Caco-2 (cell line): Measurements from ENCODE around the gene ABCF1. TPM values are rescaled to one million over a fixed set of nuclear protein-coding genes. Genes with fewer than 3 reads are reported as not detected.

Experiments
- BruUV-seq: library from RNA; stranded (reverse); fragments of 400-500 nt; replicated peaks from 2 replicates; lab custom pipeline; 2021; lab: Mats Ljungman, UMichigan
- CTCF ChIA-PET: fragments of 300-600 bp; sonication (Branson Sonifier 250); formaldehyde crosslinking; loops from one replicate; lab custom pipeline; 2022; ENCODE audit warnings: antibody characterized with exemption; lab: Charles Lee
- POLR2A ChIA-PET: fragments of 300-600 bp; sonication (Branson Sonifier 250); formaldehyde crosslinking; loops from one replicate; lab custom pipeline; 2022; ENCODE audit warnings: antibody characterized with exemption; lab: Charles Lee
- DNase-seq, 2 experiments: peaks; one replicate each; pipeline versions ENCODE4 v3.0.0 to v3.0.0-alpha.2; 2020 to 2022
- H3K27me3 ChIP-seq: replicated peaks from 2 replicates; pipeline ENCODE4 v1.6.0; 2011; ENCODE audit warnings: low read length; ENCODE audit not compliant: control insufficient read depth, insufficient read depth
- H3K36me3 ChIP-seq: 2 replicates; pipeline ENCODE4 v1.5.1; 2011; ENCODE audit warnings: low read length; ENCODE audit not compliant: control insufficient read depth, insufficient read depth
- H3K4me1 ChIP-seq: fragments of 250-450 bp; sonication (Bioruptor Pico); 2 replicates; pipeline ENCODE4 v1.5.1; 2020; ENCODE audit warnings: mild to moderate bottlenecking
- H3K4me3 ChIP-seq: 2 replicates; pipeline ENCODE4 v1.5.1; 2011; ENCODE audit warnings: low read depth, mild to moderate bottlenecking, control low read depth, low read length
- H3K9me3 ChIP-seq: fragments of 250-450 bp; sonication (Bioruptor Pico); 2 replicates; pipeline ENCODE4 v1.5.1; 2020; ENCODE audit warnings: mild to moderate bottlenecking, moderate library complexity
- H3K27ac Mint-ChIP-seq: one replicate; pipeline ENCODE4 v1.8.0; 2022; ENCODE audit warnings: mixed read lengths; ENCODE audit not compliant: unreplicated experiment
- H3K27me3 Mint-ChIP-seq: one replicate; pipeline ENCODE4 v1.8.0; 2022; ENCODE audit warnings: mixed read lengths; ENCODE audit not compliant: insufficient read depth, unreplicated experiment
- H3K36me3 Mint-ChIP-seq: one replicate; pipeline ENCODE4 v1.8.0; 2022; ENCODE audit warnings: mild to moderate bottlenecking, mixed read lengths; ENCODE audit not compliant: insufficient read depth, unreplicated experiment
- H3K4me1 Mint-ChIP-seq: one replicate; pipeline ENCODE4 v1.8.0; 2022; ENCODE audit warnings: low read depth, mixed read lengths; ENCODE audit not compliant: unreplicated experiment
- H3K4me3 Mint-ChIP-seq: one replicate; pipeline ENCODE4 v1.8.0; 2022; ENCODE audit warnings: mild to moderate bottlenecking, moderate library complexity, mixed read lengths; ENCODE audit not compliant: unreplicated experiment
- H3K9me3 Mint-ChIP-seq: one replicate; pipeline ENCODE4 v1.8.0; 2022; ENCODE audit warnings: mixed read lengths; ENCODE audit not compliant: unreplicated experiment
- intact Hi-C: fragments of 100-400 bp; cut with micrococcal nuclease; formaldehyde crosslinking; loops from one replicate; pipeline ENCODE4 v1.10.0; 2022; ENCODE audit not compliant: unreplicated experiment
- total RNA-seq: library from RNA; stranded (reverse); gene quantifications from 2 replicates; pipeline ENCODE4 v1.2.3, GENCODE V29; 2022
- TF ChIP-seq, protein P1 (sequence below), 2 experiments: fragments of 200-600 bp in 1 of 2; IDR thresholded peaks; 1 replicate in 1 of 2; 2 replicates in 1 of 2; pipeline versions ENCODE4 v1.5.1 to v1.8.0; 2011 to 2022; ENCODE audit warnings: antibody characterized with exemption in 1 of 2, control low read depth in 1 of 2, inconsistent platforms in 1 of 2, low read depth in 1 of 2, low read length in 1 of 2, mild to moderate bottlenecking in 1 of 2, moderate library complexity in 1 of 2; ENCODE audit not compliant: insufficient read depth in 1 of 2, severe bottlenecking in 1 of 2, unreplicated experiment in 1 of 2

ABCF1 gene
- total RNA-seq, 1 experiment from 2014 or later, result 93.7 TPM

DNA sequence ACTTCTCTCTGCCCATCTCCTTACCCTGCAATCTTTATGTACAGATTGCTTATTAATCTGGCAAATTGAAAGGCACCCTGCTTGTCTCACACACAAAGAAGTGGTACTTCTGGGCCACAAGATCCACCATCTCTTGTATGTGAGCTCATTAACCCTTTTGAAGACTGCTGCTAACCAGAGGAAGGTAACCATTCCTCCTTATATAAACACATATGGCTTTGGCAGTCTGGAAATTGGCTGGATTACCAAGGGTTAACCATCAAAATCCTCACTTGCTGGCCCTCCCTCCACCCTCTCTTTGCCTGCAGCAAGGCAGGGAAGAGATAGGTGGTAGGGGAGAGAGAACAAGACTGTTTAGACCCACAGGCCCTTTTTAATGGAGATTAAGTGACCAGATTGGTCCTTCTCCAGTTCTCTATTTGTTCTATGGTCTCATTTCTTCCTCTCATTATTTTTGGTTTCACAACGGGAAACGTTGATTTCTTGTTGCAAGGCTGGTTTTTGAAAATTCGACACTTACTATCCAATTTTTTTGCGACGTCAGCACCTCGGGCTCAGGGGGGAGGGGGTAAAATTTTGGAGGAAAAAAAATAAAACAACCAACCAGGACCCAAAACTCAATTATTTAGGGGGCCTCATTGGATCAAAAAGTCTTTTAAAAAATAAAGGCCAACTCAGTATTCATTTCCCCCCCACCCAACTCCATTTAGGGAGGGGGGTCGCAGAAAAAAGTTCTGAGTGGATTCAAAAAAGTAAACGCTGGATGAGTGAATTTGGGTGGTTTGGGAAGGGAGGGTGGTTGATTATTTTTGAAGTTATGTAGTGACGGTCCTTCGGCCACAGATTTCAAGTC is 44.9 kb downstream of the ABCF1 start:
- Histone ChIP-seq H3K36me3 (peaks cover 2% of the 10 kb centered on the region; the same call in 1 of the 2 replicates), H3K9me3 (no peaks in the 10 kb centered on the region), H3K4me3 (peak overlapping the region; percentile 77), H3K27me3 (no peaks in the 10 kb centered on the region), H3K4me1 (no peaks in the 10 kb centered on the region)
- H3K27ac Mint-ChIP-seq, result peak overlapping the region; percentile 96
- TF ChIP-seq, protein P1, sequence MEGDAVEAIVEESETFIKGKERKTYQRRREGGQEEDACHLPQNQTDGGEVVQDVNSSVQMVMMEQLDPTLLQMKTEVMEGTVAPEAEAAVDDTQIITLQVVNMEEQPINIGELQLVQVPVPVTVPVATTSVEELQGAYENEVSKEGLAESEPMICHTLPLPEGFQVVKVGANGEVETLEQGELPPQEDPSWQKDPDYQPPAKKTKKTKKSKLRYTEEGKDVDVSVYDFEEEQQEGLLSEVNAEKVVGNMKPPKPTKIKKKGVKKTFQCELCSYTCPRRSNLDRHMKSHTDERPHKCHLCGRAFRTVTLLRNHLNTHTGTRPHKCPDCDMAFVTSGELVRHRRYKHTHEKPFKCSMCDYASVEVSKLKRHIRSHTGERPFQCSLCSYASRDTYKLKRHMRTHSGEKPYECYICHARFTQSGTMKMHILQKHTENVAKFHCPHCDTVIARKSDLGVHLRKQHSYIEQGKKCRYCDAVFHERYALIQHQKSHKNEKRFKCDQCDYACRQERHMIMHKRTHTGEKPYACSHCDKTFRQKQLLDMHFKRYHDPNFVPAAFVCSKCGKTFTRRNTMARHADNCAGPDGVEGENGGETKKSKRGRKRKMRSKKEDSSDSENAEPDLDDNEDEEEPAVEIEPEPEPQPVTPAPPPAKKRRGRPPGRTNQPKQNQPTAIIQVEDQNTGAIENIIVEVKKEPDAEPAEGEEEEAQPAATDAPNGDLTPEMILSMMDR (IDR thresholded peaks at IDR 0.05; ENCODE audit: insufficient read depth in 1 of 2, low read depth in 1 of 2, low read length in 1 of 2, severe bottlenecking in 1 of 2, unreplicated experiment in 1 of 2), result no peak
- peaks cover 6% of the 10 kb centered on the region for H3K27me3 Mint-ChIP-seq
- H3K36me3 Mint-ChIP-seq, result peaks cover 76% of the 10 kb centered on the region
- peaks cover 22% of the 10 kb centered on the region for H3K4me1 Mint-ChIP-seq
- H3K9me3 Mint-ChIP-seq, result no peaks in the 10 kb centered on the region
- ChIA-PET CTCF (no interaction called here), POLR2A (interaction anchor here (0.7 to 2.0 kb wide), 5 partner anchors 25 to 106 kb away, joined by 3 to 22 read pairs (median 5); partner anchors contain the start of genes DHX16 and MDC1)
- H3K4me3 Mint-ChIP-seq, result peak overlapping the region; percentile 78
- DNase-seq, result peak; percentile 57 to 60
- TSS peak; percentile 56 for BruUV-seq
- intact Hi-C loops, result loop anchor here (2.0 kb wide), 1 partner anchor 59 kb away; the partner anchor contains the start of genes GNL1 and PRR3

DNA sequence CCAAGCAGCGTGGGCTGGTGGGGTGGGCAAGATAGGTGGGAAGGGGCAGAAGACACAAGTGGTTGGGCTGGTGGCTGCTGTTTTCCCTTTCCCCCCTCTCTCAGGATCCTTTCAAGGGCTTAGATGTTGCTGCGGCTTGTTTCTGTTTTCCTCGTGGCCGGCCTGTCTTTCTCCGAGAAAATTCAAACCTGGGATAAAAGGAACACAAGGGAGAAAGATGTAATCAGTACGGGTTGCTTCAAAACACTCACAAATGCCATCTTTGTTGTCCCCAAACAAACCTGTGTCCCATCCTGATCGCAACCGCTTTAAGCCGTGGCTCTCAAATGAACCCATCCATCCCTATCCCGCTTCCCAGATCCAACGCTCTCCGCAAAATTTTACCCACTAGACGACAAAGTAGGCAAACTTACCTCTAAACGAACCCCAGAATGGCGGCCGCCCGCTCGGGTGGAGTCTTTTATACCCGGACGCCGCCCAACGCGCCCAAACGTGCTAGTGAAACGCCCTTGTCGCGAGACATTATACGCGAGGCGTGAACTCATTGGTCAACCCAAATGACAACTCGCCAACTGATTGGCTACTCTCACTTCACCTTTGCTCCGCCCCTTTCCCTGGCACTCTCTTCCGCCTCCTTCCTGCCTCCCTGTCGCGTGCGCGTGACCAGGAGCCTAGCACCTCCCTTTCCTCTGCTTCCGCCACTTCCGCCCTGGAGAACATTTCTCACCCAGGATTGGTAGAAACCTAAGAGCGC is 45.7 kb downstream of the ABCF1 start, which contains the start of gene PPP1R10:
Gene PPP1R10 (minus strand): TSS at position 433 of the 754 bp plus-strand sequence. CDS start 7,299 bp downstream, outside the sequence.
- no peaks in the 10 kb centered on the region for H3K9me3 Mint-ChIP-seq
- Histone ChIP-seq H3K4me3 (peak within 1 kb of the TSS; percentile 77), H3K27me3 (no peaks in the 10 kb centered on the region), H3K9me3 (no peaks in the 10 kb centered on the region), H3K36me3 (peaks cover 2% of the 10 kb centered on the region; the same call in 1 of the 2 replicates), H3K4me1 (no peaks in the 10 kb centered on the region)
- peaks cover 76% of the 10 kb centered on the region for H3K36me3 Mint-ChIP-seq
- CTCF ChIA-PET, result interaction anchor here (0.6 kb wide), 1 partner anchor 33 kb away, joined by 3 read pairs; no protein-coding TSS in a partner anchor
- H3K4me3 Mint-ChIP-seq, result peak within 1 kb of the TSS; percentile 78
- intact Hi-C loops, result loop anchor here (1.0 to 2.0 kb wide), 5 partner anchors 9 to 103 kb away; partner anchors contain the start of genes ATAT1, C6orf136, GNL1 and PRR3
- H3K4me1 Mint-ChIP-seq, result peaks cover 22% of the 10 kb centered on the region
- TF ChIP-seq, protein P1 (IDR thresholded peaks at IDR 0.05; ENCODE audit: insufficient read depth in 1 of 2, low read depth in 1 of 2, low read length in 1 of 2, severe bottlenecking in 1 of 2, unreplicated experiment in 1 of 2), result no peak
- POLR2A ChIA-PET, result interaction anchor here (0.5 to 1.3 kb wide), 3 partner anchors 46 to 100 kb away, joined by 3 to 9 read pairs (median 4); partner anchors contain the start of genes ABCF1 and MDC1
- no TSS peak for BruUV-seq
- peak; percentile 99 for DNase-seq
- H3K27me3 Mint-ChIP-seq, result peaks cover 6% of the 10 kb centered on the region
- H3K27ac Mint-ChIP-seq, result peak within 1 kb of the TSS; percentile 96
